Measurements from ENCODE around the gene CLCF1. TPM values are rescaled to one million over a fixed set of nuclear protein-coding genes. Genes with fewer than 3 reads are reported as not detected.

CLCF1 gene
- total RNA-seq, 3 donors from 2014 or later, result 3.2 to 11.1 (median 10.2) TPM

DNA sequence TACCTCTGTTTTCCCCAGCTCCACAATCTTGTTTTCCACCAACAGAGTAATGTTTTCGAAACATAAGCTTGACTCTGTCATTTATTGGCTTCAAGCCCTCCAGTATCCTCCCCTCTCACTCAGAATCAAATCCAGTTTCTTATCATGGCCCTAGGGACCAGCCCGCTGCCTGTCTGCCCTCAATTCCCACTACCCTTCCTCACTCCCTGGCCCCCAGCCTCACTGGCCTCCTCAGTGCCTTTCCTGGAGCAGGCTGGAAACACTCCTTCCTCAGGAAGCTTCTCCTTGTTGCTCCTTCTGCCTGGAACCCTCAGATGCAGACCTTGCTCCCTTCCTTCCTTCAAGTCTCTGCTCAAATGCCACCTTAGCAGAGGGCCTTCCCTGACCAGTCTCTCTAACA lies 23.9 kb downstream of the CLCF1 start:
- intact Hi-C loops (cut with DNase I; ENCODE audit: low total_unique reads), result no loop called here
- H3K27ac ChIP-seq, result peak overlapping the region; percentile 8 to 17
- peaks cover 4 to 19% of the 10 kb centered on the region in 2 donors for H3K4me1 ChIP-seq
- TF ChIP-seq, protein P1, sequence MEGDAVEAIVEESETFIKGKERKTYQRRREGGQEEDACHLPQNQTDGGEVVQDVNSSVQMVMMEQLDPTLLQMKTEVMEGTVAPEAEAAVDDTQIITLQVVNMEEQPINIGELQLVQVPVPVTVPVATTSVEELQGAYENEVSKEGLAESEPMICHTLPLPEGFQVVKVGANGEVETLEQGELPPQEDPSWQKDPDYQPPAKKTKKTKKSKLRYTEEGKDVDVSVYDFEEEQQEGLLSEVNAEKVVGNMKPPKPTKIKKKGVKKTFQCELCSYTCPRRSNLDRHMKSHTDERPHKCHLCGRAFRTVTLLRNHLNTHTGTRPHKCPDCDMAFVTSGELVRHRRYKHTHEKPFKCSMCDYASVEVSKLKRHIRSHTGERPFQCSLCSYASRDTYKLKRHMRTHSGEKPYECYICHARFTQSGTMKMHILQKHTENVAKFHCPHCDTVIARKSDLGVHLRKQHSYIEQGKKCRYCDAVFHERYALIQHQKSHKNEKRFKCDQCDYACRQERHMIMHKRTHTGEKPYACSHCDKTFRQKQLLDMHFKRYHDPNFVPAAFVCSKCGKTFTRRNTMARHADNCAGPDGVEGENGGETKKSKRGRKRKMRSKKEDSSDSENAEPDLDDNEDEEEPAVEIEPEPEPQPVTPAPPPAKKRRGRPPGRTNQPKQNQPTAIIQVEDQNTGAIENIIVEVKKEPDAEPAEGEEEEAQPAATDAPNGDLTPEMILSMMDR (IDR thresholded peaks at IDR 0.05), result no peak
- no peak for TF ChIP-seq POLR2AphosphoS5 (IDR thresholded peaks at IDR 0.05)
- no peak for TF ChIP-seq POLR2A (IDR thresholded peaks at IDR 0.05)
- H3K27me3 ChIP-seq, result no peaks in the 10 kb centered on the region
- no peaks in the 10 kb centered on the region for H3K36me3 ChIP-seq
- no peak overlapping the region for H3K4me3 ChIP-seq
- H3K9me3 ChIP-seq, result no peaks in the 10 kb centered on the region
- DNase-seq (ENCODE audit: low spot score in 2 of 2), result no peak

DNA sequence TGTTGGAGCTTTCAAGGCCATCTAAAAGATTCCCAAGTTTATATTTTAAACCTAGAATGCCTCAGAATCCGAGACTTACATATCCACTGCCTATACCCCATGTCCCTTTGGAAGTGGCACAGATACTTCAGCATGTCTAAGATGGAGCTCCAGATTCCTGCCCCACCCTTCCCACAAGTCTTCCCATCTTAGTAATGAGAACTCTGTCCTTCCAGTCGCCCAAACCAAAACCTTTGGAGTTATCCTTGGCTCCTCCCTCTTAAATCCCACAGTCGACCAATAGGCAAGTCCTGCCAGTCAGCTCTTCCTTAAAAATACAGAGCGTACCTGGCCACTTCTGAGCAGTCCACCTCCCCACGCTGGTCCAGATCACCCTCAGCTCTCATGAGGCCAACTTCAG lies 24.4 kb downstream of the CLCF1 start:
- Histone ChIP-seq H3K36me3 (no peaks in the 10 kb centered on the region), H3K4me1 (peaks cover 4 to 15% of the 10 kb centered on the region in 2 donors), H3K27me3 (no peaks in the 10 kb centered on the region), H3K4me3 (no peak overlapping the region), H3K9me3 (no peaks in the 10 kb centered on the region), H3K27ac (peak overlapping the region; percentile 8 to 17)
- no peak for TF ChIP-seq POLR2AphosphoS5 (IDR thresholded peaks at IDR 0.05)
- intact Hi-C loops (cut with DNase I; ENCODE audit: low total_unique reads), result no loop called here
- DNase-seq (ENCODE audit: low spot score in 2 of 2), result no peak

- peaks cover 4 to 15% of the 10 kb centered on the region in 2 donors for H3K4me1 ChIP-seq
- no peaks in the 10 kb centered on the region for H3K9me3 ChIP-seq
- intact Hi-C loops (cut with DNase I; ENCODE audit: low total_unique reads), result no loop called here
- H3K27ac ChIP-seq, result peak overlapping the region; percentile 17 to 22
- no peaks in the 10 kb centered on the region for H3K36me3 ChIP-seq
- DNase-seq (ENCODE audit: low spot score in 2 of 2), result no peak
- H3K4me3 ChIP-seq, result no peak overlapping the region
- no peaks in the 10 kb centered on the region for H3K27me3 ChIP-seq
- TF ChIP-seq POLR2A (IDR thresholded peaks at IDR 0.05) (no peak), POLR2AphosphoS5 (IDR thresholded peaks at IDR 0.05) (no peak)
- TF ChIP-seq, protein P1 (IDR thresholded peaks at IDR 0.05), result no peak
Measured at GRCh38 chr11:67347964-67348749, 25.2 kb downstream of the CLCF1 start.

- no peak for TF ChIP-seq POLR2AphosphoS5 (IDR thresholded peaks at IDR 0.05)
- TF ChIP-seq, protein P1 (IDR thresholded peaks at IDR 0.05), result peak; percentile 14 to 63 (median 48)
- Histone ChIP-seq H3K4me1 (no peaks in the 10 kb centered on the region), H3K27ac (peak overlapping the region; percentile 76 to 81), H3K27me3 (no peaks in the 10 kb centered on the region), H3K4me3 (no peak overlapping the region), H3K9me3 (no peaks in the 10 kb centered on the region), H3K36me3 (no peaks in the 10 kb centered on the region)
- intact Hi-C loops (cut with DNase I; ENCODE audit: low total_unique reads), result no loop called here
- no peak for DNase-seq (ENCODE audit: low spot score in 2 of 2)
Measured at GRCh38 chr11:67345920-67346819, 27.2 kb downstream of the CLCF1 start.

DNA sequence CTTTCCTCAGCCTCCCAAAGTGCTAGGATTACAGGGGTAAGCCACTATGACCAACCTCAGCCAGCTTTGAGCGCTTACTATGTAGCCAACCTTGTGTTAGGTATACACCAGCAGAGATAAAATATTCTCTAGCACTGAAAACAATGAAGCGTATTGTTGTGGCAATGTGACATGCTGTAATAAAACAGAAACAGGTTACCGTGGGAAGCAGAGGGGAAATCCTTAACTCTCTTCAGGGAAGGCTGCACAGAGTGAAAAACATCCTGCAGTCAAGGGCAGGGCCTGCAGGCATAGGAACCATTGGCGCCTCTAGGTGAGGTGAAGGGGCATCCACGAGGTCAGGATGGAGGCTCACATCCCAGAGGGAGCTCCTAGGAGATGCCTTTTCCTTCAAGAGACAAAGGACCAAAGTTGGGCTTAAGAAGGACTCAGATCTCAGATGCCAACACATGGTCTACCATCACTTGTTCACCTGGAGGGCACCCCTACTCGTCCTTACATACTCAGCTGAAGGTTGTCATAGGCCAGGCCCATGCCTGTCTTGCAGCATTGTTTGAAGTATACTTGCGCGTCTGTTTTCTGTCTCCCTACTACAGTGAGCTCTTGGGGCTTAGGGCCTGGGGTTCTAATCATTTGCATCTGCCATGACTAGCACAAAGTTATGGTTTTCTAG lies 28.0 kb downstream of the CLCF1 start:
- no peak for TF ChIP-seq POLR2A (IDR thresholded peaks at IDR 0.05)
- TF ChIP-seq, protein P1 (IDR thresholded peaks at IDR 0.05), result no peak
- TF ChIP-seq POLR2AphosphoS5 (IDR thresholded peaks at IDR 0.05), result no peak
- intact Hi-C loops (cut with DNase I; ENCODE audit: low total_unique reads), result no loop called here
- Histone ChIP-seq H3K27ac (peak overlapping the region; percentile 76 to 81), H3K36me3 (no peaks in the 10 kb centered on the region), H3K9me3 (no peaks in the 10 kb centered on the region), H3K27me3 (no peaks in the 10 kb centered on the region), H3K4me1 (no peaks in the 10 kb centered on the region), H3K4me3 (no peak overlapping the region)
- no peak for DNase-seq (ENCODE audit: low spot score in 2 of 2)
